Large intestine (tissue), 12 donors: ENCODE data around the gene OR9Q1. TPM values are rescaled to one million over a fixed set of nuclear protein-coding genes. Genes with fewer than 3 reads are reported as not detected.

ENCODE experiments used
- DNase-seq, 2 donors: peaks; one replicate each; pipeline versions ENCODE4 v3.0.0 to v3.0.0-alpha.2; 2013
- H3K27ac ChIP-seq: one replicate; pipeline ENCODE4 v1.5.1; 2013; ENCODE audit warnings: low read length
- H3K27me3 ChIP-seq: 2 replicates; pipeline ENCODE4 v1.6.1; 2013; ENCODE audit warnings: low read length; ENCODE audit not compliant: control insufficient read depth, insufficient read depth
- H3K36me3 ChIP-seq: 2 replicates; pipeline ENCODE4 v1.6.1; 2013; ENCODE audit warnings: low read length; ENCODE audit not compliant: control insufficient read depth, insufficient read depth
- H3K4me1 ChIP-seq: one replicate; pipeline ENCODE4 v1.6.1; 2013; ENCODE audit warnings: low read length; ENCODE audit not compliant: control insufficient read depth, insufficient read depth
- H3K4me3 ChIP-seq: one replicate; pipeline ENCODE4 v1.5.1; 2013; ENCODE audit warnings: low read length
- H3K9me3 ChIP-seq: one replicate; pipeline ENCODE4 v1.6.1; 2013; ENCODE audit warnings: mild to moderate bottlenecking, low read depth, low read length, moderate library complexity; ENCODE audit not compliant: control insufficient read depth
- WGBS: methylation state at CpG from one replicate; pipeline ENCODE4 v1.1.5; 2013; ENCODE audit warnings: low lambda C conversion rate; ENCODE audit not compliant: insufficient coverage; 5-methylcytosine and 5-hydroxymethylcytosine counted together
- long read RNA-seq, 11 donors: transcript quantifications; one replicate each; lab custom pipeline, GENCODE V29; 2026
- polyA plus RNA-seq: library from polyadenylated mRNA; unstranded; fragments of 120-200 nt; gene quantifications from one replicate; pipeline ENCODE4 v1.2.1, GENCODE V29; 2013

The OR9Q1 gene
- not detected for polyA plus RNA-seq
- long read RNA-seq, donor 1 = 0 reads
- long read RNA-seq, donor 2 = 0 reads
- long read RNA-seq, donor 3 = 0 reads
- long read RNA-seq, donor 4 = 0 reads
- long read RNA-seq, donor 5 = 0 reads
- long read RNA-seq, donor 6 = 0 reads
- long read RNA-seq, donor 7 = 0 reads
- long read RNA-seq, donor 8 = 0 reads
- long read RNA-seq, donor 9 = 0 reads
- long read RNA-seq, donor 10 = 0 reads
- long read RNA-seq, donor 11 = 0 reads

GRCh38 chr11:58023435-58023931 lies at the start of gene OR9Q1:
Gene OR9Q1 (plus strand): TSS chr11:58023881. CDS start chr11:58179445, 155,564 bp downstream.
- no peak for DNase-seq
- Histone ChIP-seq H3K27me3 (no peaks in the 10 kb centered on the region), H3K27ac (no peak within 1 kb of the TSS), H3K4me3 (no peak within 1 kb of the TSS), H3K9me3 (no peaks in the 10 kb centered on the region), H3K4me1 (no peaks in the 10 kb centered on the region), H3K36me3 (no peaks in the 10 kb centered on the region)
- WGBS = no CpG with 5 or more reads among the region's 5 CpGs

- Histone ChIP-seq H3K27me3 (no peaks in the 10 kb centered on the region), H3K27ac (no peak overlapping the region), H3K4me1 (no peaks in the 10 kb centered on the region), H3K4me3 (no peak overlapping the region), H3K9me3 (no peaks in the 10 kb centered on the region), H3K36me3 (no peaks in the 10 kb centered on the region)
- no CpG with 5 or more reads among the region's 1 CpG for WGBS
- DNase-seq = no peak
These were observed 49.5 kb upstream of the OR9Q1 start for GRCh38 chr11:57974132-57974531.

- Histone ChIP-seq H3K27me3 (no peaks in the 10 kb centered on the region), H3K4me3 (no peak overlapping the region), H3K27ac (no peak overlapping the region), H3K4me1 (no peaks in the 10 kb centered on the region), H3K36me3 (no peaks in the 10 kb centered on the region), H3K9me3 (no peaks in the 10 kb centered on the region)
- 96% methylated on average over 5 of the region's 15 CpGs for WGBS
- DNase-seq = no peak
These were observed 48.7 kb upstream of the OR9Q1 start for GRCh38 chr11:57974848-57975601.

GRCh38 chr11:57977709-57978108 lies 46.0 kb upstream of the OR9Q1 start:
- no CpG with 5 or more reads among the region's 2 CpGs for WGBS
- no peaks in the 10 kb centered on the region for H3K9me3 ChIP-seq
- no peak overlapping the region for H3K27ac ChIP-seq
- DNase-seq = no peak
- no peaks in the 10 kb centered on the region for H3K4me1 ChIP-seq
- H3K27me3 ChIP-seq = no peaks in the 10 kb centered on the region
- H3K4me3 ChIP-seq = no peak overlapping the region
- H3K36me3 ChIP-seq = no peaks in the 10 kb centered on the region

GRCh38 chr11:57978686-57979531 lies 44.8 kb upstream of the OR9Q1 start:
- no peak overlapping the region for H3K4me3 ChIP-seq
- no peaks in the 10 kb centered on the region for H3K9me3 ChIP-seq
- no peak for DNase-seq
- WGBS = 42% methylated on average over 2 of the region's 3 CpGs
- no peaks in the 10 kb centered on the region for H3K36me3 ChIP-seq
- H3K27ac ChIP-seq = no peak overlapping the region
- no peaks in the 10 kb centered on the region for H3K4me1 ChIP-seq
- H3K27me3 ChIP-seq = no peaks in the 10 kb centered on the region

- Histone ChIP-seq H3K4me3 (no peak overlapping the region), H3K4me1 (no peaks in the 10 kb centered on the region), H3K27me3 (no peaks in the 10 kb centered on the region), H3K9me3 (no peaks in the 10 kb centered on the region), H3K27ac (no peak overlapping the region), H3K36me3 (no peaks in the 10 kb centered on the region)
- no CpG with 5 or more reads among the region's 1 CpG for WGBS
- DNase-seq = no peak
These were observed 44.1 kb upstream of the OR9Q1 start for GRCh38 chr11:57979532-57980079.

- no peaks in the 10 kb centered on the region for H3K4me1 ChIP-seq
- H3K27ac ChIP-seq = no peak overlapping the region
- no peaks in the 10 kb centered on the region for H3K27me3 ChIP-seq
- DNase-seq = no peak
- 100% methylated on average over 2 of the region's 2 CpGs for WGBS
- no peaks in the 10 kb centered on the region for H3K36me3 ChIP-seq
- no peaks in the 10 kb centered on the region for H3K9me3 ChIP-seq
- no peak overlapping the region for H3K4me3 ChIP-seq
These were observed 43.5 kb upstream of the OR9Q1 start for GRCh38 chr11:57980201-57980600.

GRCh38 chr11:57981536-57981935 lies 42.1 kb upstream of the OR9Q1 start:
- no peaks in the 10 kb centered on the region for H3K9me3 ChIP-seq
- H3K4me3 ChIP-seq = no peak overlapping the region
- H3K27me3 ChIP-seq = no peaks in the 10 kb centered on the region
- no peak overlapping the region for H3K27ac ChIP-seq
- no peaks in the 10 kb centered on the region for H3K4me1 ChIP-seq
- no peaks in the 10 kb centered on the region for H3K36me3 ChIP-seq
- WGBS = 93% methylated on average over 3 of the region's 3 CpGs
- DNase-seq = no peak

- Histone ChIP-seq H3K4me3 (no peak overlapping the region), H3K27me3 (no peaks in the 10 kb centered on the region), H3K4me1 (no peaks in the 10 kb centered on the region), H3K27ac (no peak overlapping the region), H3K36me3 (no peaks in the 10 kb centered on the region), H3K9me3 (no peaks in the 10 kb centered on the region)
- no peak for DNase-seq
- 80% methylated on average over 1 of the region's 4 CpGs for WGBS
These were observed 40.9 kb upstream of the OR9Q1 start for GRCh38 chr11:57982776-57983175.

- WGBS = 65% methylated on average over 2 of the region's 3 CpGs
These were observed 40.5 kb upstream of the OR9Q1 start for GRCh38 chr11:57983191-57983590.

More at GRCh38 chr11:57983191-57983590, 40.5 kb upstream of the OR9Q1 start:
- no peaks in the 10 kb centered on the region for H3K36me3 ChIP-seq
- no peak overlapping the region for H3K4me3 ChIP-seq
- no peak for DNase-seq
- no peaks in the 10 kb centered on the region for H3K4me1 ChIP-seq
- H3K9me3 ChIP-seq = no peaks in the 10 kb centered on the region
- H3K27ac ChIP-seq = no peak overlapping the region
- no peaks in the 10 kb centered on the region for H3K27me3 ChIP-seq
